CD4-positive, alpha-beta T cell treated with Interleukin-10 for 1 hour (primary cell): ENCODE results near the gene PLEKHG3.
"Not testable (repeated sequence)": the region's sequence is repeated elsewhere in the genome, so short reads cannot be mapped to it uniquely, and the experiment has no call there.

Experiments used
- DNase-seq: peaks from one replicate; pipeline ENCODE4 v3.0.0-alpha.2; 2020

PLEKHG3 gene

DNA sequence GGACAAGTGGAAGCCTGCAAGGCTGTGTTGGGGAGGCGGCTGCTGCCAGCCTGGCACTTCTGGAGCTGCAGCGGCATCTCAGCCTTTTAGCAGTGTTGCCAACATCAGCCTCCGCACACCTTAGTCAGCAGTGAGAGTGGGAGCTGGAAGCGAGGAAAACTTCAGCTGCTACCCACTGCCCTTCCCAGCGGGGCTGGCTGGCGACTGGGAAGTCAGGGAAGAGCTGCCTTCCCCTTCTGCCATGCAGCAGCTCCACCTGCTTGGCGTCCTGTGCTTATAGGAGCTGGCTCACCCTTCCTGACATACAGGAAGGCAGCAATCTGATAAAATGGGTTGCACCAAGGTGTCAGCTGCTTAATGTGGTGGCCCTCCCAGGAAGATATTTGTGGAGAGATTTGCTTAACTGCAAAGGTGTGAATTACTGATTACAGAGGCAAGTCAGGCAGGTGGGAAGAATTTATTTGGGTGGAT lies 15.4 kb upstream of the PLEKHG3 start:
- no peak for DNase-seq

DNA sequence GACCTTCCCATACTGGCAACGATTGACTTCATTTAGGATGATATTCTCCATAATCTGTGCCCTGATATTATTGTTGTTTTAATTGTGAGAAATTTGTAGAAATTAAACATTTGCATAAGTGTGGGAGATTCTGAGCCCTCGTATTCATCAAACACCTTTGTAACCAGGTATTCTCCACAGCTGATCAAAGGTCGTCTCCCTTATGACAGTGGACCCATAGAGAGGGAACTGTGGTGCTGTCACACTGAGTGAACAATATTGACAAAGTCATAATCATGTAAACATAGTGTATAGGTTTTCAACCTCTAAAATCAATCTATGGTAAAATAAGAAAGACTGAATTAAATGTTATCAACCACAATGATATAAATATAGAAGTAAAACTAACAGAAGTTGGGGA lies 14.9 kb upstream of the PLEKHG3 start:
- no peak for DNase-seq

- not testable (repeated sequence) for DNase-seq
Measured at GRCh38 chr14:64690607-64691006, 13.6 kb upstream of the PLEKHG3 start.

DNA sequence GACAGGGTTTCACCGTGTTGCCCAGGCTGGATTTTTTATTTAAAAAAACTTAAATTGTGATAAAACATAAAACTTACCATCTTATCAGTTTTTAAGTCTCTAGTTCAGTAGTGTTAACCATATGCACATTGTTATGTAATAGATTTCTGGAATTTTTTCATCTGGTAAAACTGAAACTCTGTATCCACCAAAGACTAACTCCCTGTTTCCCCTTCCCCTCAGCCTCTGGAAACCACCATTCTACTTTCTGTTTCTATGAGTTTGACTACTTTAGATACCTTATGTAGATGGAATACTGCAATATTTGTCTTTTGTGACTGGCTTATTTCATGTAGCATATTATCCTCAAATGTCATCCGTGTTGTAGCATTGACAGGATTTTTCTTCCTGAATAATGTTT lies 12.8 kb upstream of the PLEKHG3 start:
- DNase-seq = no peak

DNA sequence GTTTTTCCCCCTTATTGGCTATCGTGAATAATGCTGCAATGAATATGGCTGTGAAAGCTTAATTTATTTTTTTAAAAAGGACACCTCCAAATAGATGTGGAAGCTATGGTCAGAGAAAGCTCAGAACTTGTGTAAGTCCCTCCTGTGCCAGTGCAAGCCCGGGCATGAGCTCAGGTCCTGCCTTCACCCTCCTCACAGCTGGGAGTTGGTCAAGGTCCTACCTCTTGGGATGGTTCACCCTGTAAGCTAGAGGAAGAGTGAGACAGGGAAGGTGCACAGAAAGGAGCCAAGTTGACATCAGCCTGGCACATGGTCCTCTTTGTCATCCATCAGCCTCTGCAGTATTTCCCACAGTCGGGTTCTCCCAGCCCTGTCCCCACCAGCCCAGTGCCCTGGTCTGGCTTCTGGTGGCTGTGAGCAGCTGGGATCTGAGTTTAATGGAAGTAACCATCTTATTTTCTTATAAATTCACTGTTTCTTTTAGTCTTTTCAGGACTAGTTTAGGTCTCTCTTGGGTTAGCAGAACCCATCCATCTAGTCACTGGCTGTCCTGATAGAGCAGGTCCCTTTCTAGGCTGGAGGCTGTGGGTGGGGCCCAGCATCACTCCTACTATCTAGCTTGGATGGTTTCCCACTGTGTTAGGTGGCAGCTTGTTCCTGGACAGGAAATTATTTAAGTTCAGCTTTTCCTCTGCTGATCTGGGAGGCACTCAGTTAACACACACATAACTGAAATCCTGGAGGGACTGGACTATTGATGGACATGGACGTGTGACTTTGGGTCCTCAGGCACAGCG lies 11.8 kb upstream of the PLEKHG3 start:
- DNase-seq = no peak

DNA sequence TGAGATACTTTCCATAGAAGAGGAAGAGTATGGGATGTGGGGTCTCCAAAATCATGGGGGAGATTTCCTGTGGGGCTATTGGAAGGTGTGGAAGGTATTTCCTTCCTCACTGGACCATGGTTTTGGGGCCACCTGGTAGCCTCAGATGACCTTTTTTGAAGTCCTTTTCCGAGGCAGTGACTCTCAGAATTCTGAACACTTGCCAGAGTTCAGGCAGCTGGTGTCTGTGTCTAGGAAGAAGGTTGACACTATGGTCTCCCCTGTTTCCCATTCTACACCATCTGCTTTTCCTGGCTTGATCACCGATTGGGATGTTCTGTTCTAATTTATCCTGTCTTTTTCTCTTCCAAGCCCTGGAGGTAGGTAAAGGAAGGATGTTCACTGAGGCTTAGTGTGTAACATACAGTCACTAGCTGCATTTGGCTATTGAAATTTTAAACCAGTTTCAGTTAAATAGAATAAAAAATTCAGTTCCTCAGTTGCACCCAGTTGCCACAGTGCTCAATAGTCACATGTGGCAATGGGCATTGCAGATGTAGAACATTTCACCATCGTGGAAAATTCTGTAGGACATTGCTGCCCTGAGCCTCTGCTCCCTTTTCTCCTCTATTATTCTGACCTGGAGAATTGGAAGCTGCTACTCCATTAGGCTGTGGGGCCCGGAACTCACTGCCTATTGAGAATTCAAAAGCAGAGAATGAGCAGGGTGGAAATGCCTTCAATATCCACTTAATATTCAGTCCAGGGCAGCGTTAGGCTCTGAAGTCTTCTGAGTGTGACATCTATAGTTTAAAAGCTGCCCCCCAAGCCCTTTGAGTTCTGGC lies 11.0 kb upstream of the PLEKHG3 start:
- DNase-seq = no peak

- no peak for DNase-seq
Measured at GRCh38 chr14:64693810-64694165, 10.4 kb upstream of the PLEKHG3 start.

DNA sequence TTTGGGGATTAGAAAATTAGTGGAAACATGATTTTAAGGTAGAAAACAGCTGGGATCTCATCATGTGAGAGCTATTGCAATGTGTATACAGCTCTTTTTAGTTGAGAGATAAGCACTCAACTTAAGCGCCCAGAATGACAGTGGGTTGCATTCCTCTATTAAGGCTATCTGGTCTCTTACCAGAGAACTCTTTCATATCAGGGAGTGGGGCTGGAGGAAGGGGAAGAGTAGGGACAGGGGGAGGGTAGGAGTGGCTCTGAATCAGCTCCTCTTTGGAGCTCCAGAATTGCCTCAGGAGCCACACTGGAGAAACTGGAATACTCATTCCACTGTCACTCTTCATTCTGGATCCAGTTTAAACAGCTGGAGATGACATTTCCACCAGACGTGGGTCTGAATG lies 9.2 kb upstream of the PLEKHG3 start:
- DNase-seq = no peak

DNA sequence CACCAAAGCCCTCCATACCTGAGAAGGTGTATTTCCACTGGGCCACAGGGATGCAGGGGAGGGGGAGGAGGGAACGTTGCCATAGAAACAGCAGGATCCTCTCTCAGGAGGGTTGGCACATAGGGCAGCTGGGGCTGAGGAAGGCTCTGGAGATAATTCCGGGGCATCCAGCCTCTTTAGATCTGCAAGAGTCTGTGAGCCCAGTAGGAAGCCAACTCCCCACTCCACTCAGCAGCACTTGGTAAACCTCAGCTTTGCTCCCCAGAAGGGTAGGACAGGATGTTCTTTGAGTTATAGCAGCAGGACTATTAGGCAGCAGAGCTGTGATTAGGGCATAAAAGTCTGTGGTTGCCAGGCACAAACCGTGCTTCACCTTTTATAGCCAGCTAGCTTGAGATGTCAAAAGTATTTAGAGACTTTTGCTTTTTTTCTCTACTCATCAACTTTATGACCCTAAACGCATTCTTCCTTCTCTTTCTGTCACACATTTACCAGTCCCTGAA lies 7.8 kb upstream of the PLEKHG3 start:
- peak; percentile 51 for DNase-seq

DNA sequence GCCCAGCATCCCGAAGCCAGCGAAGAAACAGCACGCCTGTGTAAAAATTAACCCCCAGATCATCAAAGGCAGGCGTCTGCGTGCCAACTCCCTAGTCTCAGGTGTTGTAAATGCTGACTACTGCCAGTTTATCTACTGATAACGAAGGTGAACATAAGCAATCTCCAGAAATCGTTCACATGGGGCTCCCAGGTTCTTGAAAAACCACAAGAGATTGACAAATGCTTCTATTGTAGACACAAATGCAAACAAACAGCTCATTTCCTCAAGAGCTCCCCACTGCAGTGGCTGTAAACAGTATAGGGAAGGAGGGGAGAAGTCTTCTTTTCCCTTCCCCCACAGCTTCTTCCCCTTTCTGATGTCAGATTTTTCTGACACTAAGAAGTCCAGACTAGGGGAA lies 5.3 kb upstream of the PLEKHG3 start:
- DNase-seq = peak; percentile 40

GRCh38 chr14:64700290-64700689 lies 3.9 kb upstream of the PLEKHG3 start:
- no peak for DNase-seq

DNA sequence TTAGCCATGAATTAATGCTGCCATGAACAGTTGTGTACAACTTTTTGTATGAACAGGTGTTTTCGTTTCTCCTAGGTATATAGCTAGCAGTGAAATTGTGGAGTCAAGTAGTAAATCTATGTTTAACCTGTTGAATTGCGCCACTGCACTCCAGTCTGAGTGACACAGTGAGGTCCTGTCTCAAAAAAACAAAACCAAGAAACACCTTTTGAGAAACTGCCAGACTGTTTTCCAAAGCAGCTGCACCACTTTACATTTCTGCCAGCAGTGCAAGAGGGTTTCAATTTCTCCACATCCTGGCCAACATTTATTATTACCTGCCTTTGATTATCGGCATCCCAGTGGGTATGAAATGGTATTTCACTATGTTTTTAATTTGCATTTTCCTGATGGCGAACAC lies 3.3 kb upstream of the PLEKHG3 start:
- DNase-seq = no peak

- DNase-seq = no peak
Measured at GRCh38 chr14:64701660-64702059, 2.6 kb upstream of the PLEKHG3 start.

DNA sequence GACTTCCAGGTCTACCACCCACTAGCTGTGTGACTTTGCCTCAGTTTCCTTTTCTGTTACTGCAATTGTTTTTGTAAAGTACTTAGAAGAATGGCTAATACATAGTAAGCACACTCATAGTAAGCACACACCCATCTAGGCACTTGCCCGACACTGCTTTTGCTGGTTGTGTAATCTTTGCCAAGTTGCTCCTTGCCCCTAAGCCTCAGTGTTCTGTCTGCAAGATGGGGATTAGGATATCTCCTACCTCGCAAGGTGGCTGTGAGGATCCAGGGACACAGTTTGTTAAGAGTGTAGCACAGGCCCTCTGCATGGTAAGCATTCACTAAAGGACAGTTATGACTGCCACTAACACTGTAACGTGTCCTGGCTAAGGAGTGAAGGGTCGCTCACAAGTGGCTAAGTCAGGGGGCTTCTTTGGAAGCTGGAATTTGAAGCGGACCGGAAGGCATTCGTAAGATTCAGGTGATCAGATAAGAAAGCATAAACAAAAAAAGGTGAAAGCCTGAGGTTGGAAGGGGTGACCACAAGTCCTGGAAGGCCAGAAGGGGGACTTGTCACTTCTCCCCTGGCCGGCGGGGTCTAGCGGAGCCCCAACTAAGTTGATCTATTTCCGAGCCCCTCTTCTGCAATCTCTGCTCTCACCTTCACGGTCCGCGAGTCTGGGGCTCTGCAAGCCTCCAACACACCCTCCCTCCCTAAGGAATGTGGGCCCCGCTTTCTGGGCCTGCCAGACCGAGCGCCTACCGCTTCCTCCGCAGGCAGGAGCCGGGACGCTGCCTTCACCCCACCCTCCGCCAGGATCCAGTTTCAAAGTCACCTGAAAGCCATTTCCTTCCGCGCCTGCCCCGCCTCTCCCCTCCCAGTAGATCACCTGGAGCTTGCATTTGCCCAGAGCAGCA lies 1.5 kb upstream of the PLEKHG3 start:
- DNase-seq = peak; percentile 45

DNA sequence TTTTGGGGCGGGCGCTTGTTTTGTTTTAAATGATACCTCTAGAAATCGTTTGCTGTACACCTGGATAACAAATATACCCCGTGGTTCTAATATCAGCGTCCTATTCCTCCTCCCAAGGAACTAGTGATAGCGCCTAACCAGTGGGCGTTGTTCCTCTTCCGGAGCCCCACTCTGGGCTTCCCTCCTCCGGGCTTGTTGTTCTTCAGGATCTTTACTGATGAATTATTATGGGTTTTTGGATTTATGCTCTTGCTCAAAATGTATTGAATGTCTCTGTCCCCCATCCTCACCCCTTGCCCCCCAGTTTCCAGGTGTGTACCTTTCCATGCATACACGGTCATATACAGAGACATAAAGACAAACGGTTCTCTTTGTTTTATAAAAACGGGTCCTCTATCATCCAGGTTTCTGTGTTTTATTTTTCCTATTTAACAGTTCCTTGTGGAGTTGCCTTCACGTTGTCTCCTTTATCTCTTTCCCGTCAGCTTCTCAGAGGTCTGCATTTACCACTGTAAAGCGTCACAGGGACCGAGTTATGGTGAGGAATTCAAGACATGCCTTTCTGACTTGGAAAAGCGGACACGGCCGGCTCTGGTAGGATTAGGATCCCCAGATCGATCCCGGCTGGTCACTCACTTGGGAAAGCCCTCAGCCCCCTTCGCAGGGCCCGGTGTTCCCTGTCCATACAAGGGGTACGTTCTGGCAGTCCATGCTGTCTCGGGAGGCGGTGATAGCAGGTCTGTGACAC lies 655 bp upstream of the PLEKHG3 start:
- no peak for DNase-seq

- DNase-seq = no peak
Measured at GRCh38 chr14:64704743-64705380, 638 bp downstream of the PLEKHG3 start.

- DNase-seq = peak; percentile 38
Measured at GRCh38 chr14:64705381-64706118, 1.3 kb downstream of the PLEKHG3 start.

GRCh38 chr14:64706119-64706592 lies 1.9 kb downstream of the PLEKHG3 start:
- no peak for DNase-seq

DNA sequence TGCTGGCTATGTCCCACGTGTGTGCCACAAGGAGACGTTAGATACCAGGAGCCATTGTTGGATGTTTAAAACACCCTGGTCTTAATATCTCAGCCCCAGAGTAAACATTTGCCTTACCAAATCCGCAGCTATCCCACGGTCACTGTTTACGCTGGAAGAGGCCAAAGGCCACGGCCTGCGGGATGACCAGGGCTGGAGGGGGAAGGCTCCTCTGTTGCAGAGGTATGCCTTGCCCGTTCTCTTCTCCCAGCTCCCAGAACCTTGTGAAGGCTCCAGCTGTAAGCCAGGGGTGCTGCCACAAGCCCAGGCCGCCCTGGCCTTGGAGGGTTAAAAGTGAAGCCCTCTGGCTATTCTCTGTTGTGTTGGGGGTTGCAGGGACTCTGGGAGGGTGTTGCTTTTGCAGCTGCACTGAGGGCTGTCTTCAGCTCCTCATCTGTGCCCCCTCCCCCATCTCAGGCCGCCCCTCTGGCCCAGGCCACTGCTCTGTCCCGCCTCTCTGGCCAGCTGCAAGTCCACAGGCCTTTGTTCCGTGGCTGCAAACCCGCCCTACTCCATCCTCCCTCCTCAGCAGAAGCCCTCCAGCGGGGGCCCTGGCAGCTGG lies 2.5 kb downstream of the PLEKHG3 start:
- no peak for DNase-seq

DNA sequence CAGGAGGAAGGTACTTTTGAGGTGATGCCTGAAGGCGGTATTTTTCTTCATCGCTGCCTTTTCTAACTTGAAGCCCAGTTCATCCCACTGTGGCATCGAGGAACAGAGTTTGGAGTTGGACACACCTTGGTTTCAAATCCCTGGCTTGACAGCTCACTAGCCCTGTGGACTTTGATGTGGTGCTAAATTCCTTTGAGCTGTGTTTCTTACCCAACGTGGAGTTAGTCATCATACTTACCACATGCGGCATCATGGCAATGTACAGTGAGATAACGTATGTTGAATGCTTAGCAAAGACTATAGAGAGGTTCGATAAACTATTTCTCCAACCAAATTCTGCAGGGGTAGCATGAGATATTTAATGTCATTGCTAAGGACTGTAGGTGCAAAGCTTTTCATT lies 3.4 kb downstream of the PLEKHG3 start:
- peak; percentile 35 for DNase-seq
